Type B pancreatic cell (in vitro differentiated cells): ENCODE results near the gene NEDD4L. TPM values are rescaled to one million over a fixed set of nuclear protein-coding genes. Genes with fewer than 3 reads are reported as not detected.

ENCODE experiments used
- DNase-seq: peaks from one replicate; pipeline ENCODE4 v3.0.0; 2021; ENCODE audit warnings: mixed read lengths; ENCODE audit not compliant: unreplicated experiment; ENCODE audit errors: extremely low spot score
- H3K27ac Mint-ChIP-seq: 2 replicates; pipeline ENCODE4 v1.8.0; 2021; ENCODE audit warnings: mild to moderate bottlenecking, mixed read lengths
- H3K27me3 Mint-ChIP-seq: 2 replicates; pipeline ENCODE4 v1.8.0; 2021; ENCODE audit warnings: mixed read lengths
- H3K36me3 Mint-ChIP-seq: 2 replicates; pipeline ENCODE4 v1.8.0; 2021; ENCODE audit warnings: mixed read lengths
- H3K4me1 Mint-ChIP-seq: one replicate; pipeline ENCODE4 v1.8.0; 2021; ENCODE audit warnings: mixed read lengths; ENCODE audit not compliant: unreplicated experiment
- H3K4me3 Mint-ChIP-seq: 2 replicates; pipeline ENCODE4 v1.8.0; 2021; ENCODE audit warnings: mild to moderate bottlenecking, mixed read lengths
- H3K9me3 Mint-ChIP-seq: 2 replicates; pipeline ENCODE4 v1.8.0; 2021; ENCODE audit warnings: mixed read lengths
- CTCF ChIP-seq: fragments of 200-600 bp; sonication (generic); conservative IDR thresholded peaks from 2 replicates; pipeline ENCODE4 v1.5.0; 2021; ENCODE audit warnings: antibody characterized with exemption, mild to moderate bottlenecking
- total RNA-seq: library from RNA; stranded (reverse); gene quantifications from 2 replicates; pipeline ENCODE4 v1.2.1, GENCODE V29; 2021; ENCODE audit warnings: low replicate concordance

Gene NEDD4L
- total RNA-seq, 1 donor from 2014 or later: 84.7 TPM

GRCh38 chr18:58027341-58027740 lies 16.7 kb upstream of the NEDD4L start:
- no peak for DNase-seq
- Mint-ChIP-seq H3K36me3 (no peaks in the 10 kb centered on the region), H3K9me3 (no peaks in the 10 kb centered on the region), H3K4me1 (no peaks in the 10 kb centered on the region), H3K27ac (no peak overlapping the region), H3K4me3 (no peak overlapping the region), H3K27me3 (no peaks in the 10 kb centered on the region)
- no peak for TF ChIP-seq CTCF

- Mint-ChIP-seq H3K4me3 (no peak overlapping the region), H3K36me3 (no peaks in the 10 kb centered on the region), H3K4me1 (no peaks in the 10 kb centered on the region), H3K9me3 (no peaks in the 10 kb centered on the region), H3K27ac (no peak overlapping the region), H3K27me3 (no peaks in the 10 kb centered on the region)
- no peak for DNase-seq
- TF ChIP-seq CTCF: no peak
Measured at GRCh38 chr18:58028109-58028784, 15.8 kb upstream of the NEDD4L start.

- Mint-ChIP-seq H3K4me3 (no peak overlapping the region), H3K4me1 (no peaks in the 10 kb centered on the region), H3K27ac (no peak overlapping the region), H3K9me3 (no peaks in the 10 kb centered on the region), H3K36me3 (no peaks in the 10 kb centered on the region), H3K27me3 (no peaks in the 10 kb centered on the region)
- no peak for DNase-seq
- TF ChIP-seq CTCF: no peak
Measured at GRCh38 chr18:58032233-58032632, 11.8 kb upstream of the NEDD4L start.

GRCh38 chr18:58033216-58033615 lies 10.8 kb upstream of the NEDD4L start:
- no peak overlapping the region for H3K27ac Mint-ChIP-seq
- H3K9me3 Mint-ChIP-seq: no peaks in the 10 kb centered on the region
- no peak overlapping the region for H3K4me3 Mint-ChIP-seq
- H3K4me1 Mint-ChIP-seq: peaks cover 1% of the 10 kb centered on the region
- H3K27me3 Mint-ChIP-seq: no peaks in the 10 kb centered on the region
- no peaks in the 10 kb centered on the region for H3K36me3 Mint-ChIP-seq
- no peak for DNase-seq
- no peak for TF ChIP-seq CTCF

GRCh38 chr18:58034370-58034769 lies 9.7 kb upstream of the NEDD4L start:
- no peak for DNase-seq
- TF ChIP-seq CTCF: no peak
- H3K4me3 Mint-ChIP-seq: no peak overlapping the region
- no peaks in the 10 kb centered on the region for H3K9me3 Mint-ChIP-seq
- H3K27me3 Mint-ChIP-seq: no peaks in the 10 kb centered on the region
- H3K36me3 Mint-ChIP-seq: no peaks in the 10 kb centered on the region
- no peak overlapping the region for H3K27ac Mint-ChIP-seq
- H3K4me1 Mint-ChIP-seq: peaks cover 3% of the 10 kb centered on the region
